ENCODE results near the gene SERPINE1. TPM values are rescaled to one million over a fixed set of nuclear protein-coding genes. Genes with fewer than 3 reads are reported as not detected.
A peak's percentile ranks its signal among the peaks of the same experiment; 100 is the strongest.

The SERPINE1 gene
- total RNA-seq, 1 donor, result 278 TPM

- Histone ChIP-seq H3K27ac (ENCODE audit: low read depth, low read length) (no peak overlapping the region), H3K27me3 (ENCODE audit: insufficient read depth, low read length) (peaks cover 67% of the 10 kb centered on the region), H3K36me3 (ENCODE audit: insufficient read depth, low read length) (no peaks in the 10 kb centered on the region), H3K4me3 (ENCODE audit: insufficient read depth, low read length) (no peak overlapping the region), H3K4me2 (ENCODE audit: insufficient read depth, low read length) (no peak overlapping the region), H3K4me1 (ENCODE audit: insufficient read depth, low read length) (no peaks in the 10 kb centered on the region), H3K9me3 (ENCODE audit: low read depth, low read length) (no peaks in the 10 kb centered on the region), H4K20me1 (ENCODE audit: insufficient read depth, low read length) (no peaks in the 10 kb centered on the region), H2AFZ (ENCODE audit: low read length) (no peak overlapping the region), H3K79me2 (ENCODE audit: insufficient read depth, low read length) (no peaks in the 10 kb centered on the region)
- TF ChIP-seq CTCF (IDR thresholded peaks at IDR 0.05; ENCODE audit: extremely low read depth, low read depth, low read length), result no peak
- DNase-seq (ENCODE audit: insufficient read length, low spot score, missing footprints), result peak; percentile 83
These were observed 52.2 kb downstream of the SERPINE1 start for GRCh38 chr7:101179117-101179516.

GRCh38 chr7:101179713-101180112, 52.8 kb downstream of the SERPINE1 start:
- no peak for DNase-seq (ENCODE audit: insufficient read length, low spot score, missing footprints)
- Histone ChIP-seq H2AFZ (ENCODE audit: low read length) (no peak overlapping the region), H3K36me3 (ENCODE audit: insufficient read depth, low read length) (no peaks in the 10 kb centered on the region), H3K4me2 (ENCODE audit: insufficient read depth, low read length) (no peak overlapping the region), H3K27me3 (ENCODE audit: insufficient read depth, low read length) (peaks cover 61% of the 10 kb centered on the region), H3K9me3 (ENCODE audit: low read depth, low read length) (no peaks in the 10 kb centered on the region), H3K4me1 (ENCODE audit: insufficient read depth, low read length) (no peaks in the 10 kb centered on the region), H4K20me1 (ENCODE audit: insufficient read depth, low read length) (no peaks in the 10 kb centered on the region), H3K4me3 (ENCODE audit: insufficient read depth, low read length) (no peak overlapping the region), H3K27ac (ENCODE audit: low read depth, low read length) (no peak overlapping the region), H3K79me2 (ENCODE audit: insufficient read depth, low read length) (no peaks in the 10 kb centered on the region)
- no peak for TF ChIP-seq CTCF (IDR thresholded peaks at IDR 0.05; ENCODE audit: extremely low read depth, low read depth, low read length)

GRCh38 chr7:101180130-101180755, 53.3 kb downstream of the SERPINE1 start, which contains the start of gene NAT16:
NAT16 (minus strand) TSS chr7:101180293; CDS start chr7:101174807, 5,486 bp downstream.
- Histone ChIP-seq H3K4me2 (ENCODE audit: insufficient read depth, low read length) (no peak within 1 kb of the TSS), H3K4me1 (ENCODE audit: insufficient read depth, low read length) (peaks cover 4% of the 10 kb centered on the region), H3K4me3 (ENCODE audit: insufficient read depth, low read length) (no peak within 1 kb of the TSS), H2AFZ (ENCODE audit: low read length) (no peak within 1 kb of the TSS), H3K36me3 (ENCODE audit: insufficient read depth, low read length) (no peaks in the 10 kb centered on the region), H3K27me3 (ENCODE audit: insufficient read depth, low read length) (peaks cover 56% of the 10 kb centered on the region), H3K9me3 (ENCODE audit: low read depth, low read length) (no peaks in the 10 kb centered on the region), H3K27ac (ENCODE audit: low read depth, low read length) (no peak within 1 kb of the TSS), H4K20me1 (ENCODE audit: insufficient read depth, low read length) (no peaks in the 10 kb centered on the region), H3K79me2 (ENCODE audit: insufficient read depth, low read length) (no peaks in the 10 kb centered on the region)
- TF ChIP-seq CTCF (IDR thresholded peaks at IDR 0.05; ENCODE audit: extremely low read depth, low read depth, low read length), result no peak
- DNase-seq (ENCODE audit: insufficient read length, low spot score, missing footprints), result peak; percentile 84

- DNase-seq (ENCODE audit: insufficient read length, low spot score, missing footprints), result peak; percentile 64
- Histone ChIP-seq H3K36me3 (ENCODE audit: insufficient read depth, low read length) (no peaks in the 10 kb centered on the region), H3K27ac (ENCODE audit: low read depth, low read length) (no peak overlapping the region)
These were observed 58.4 kb downstream of the SERPINE1 start for GRCh38 chr7:101185258-101185839.

More at GRCh38 chr7:101185258-101185839, 58.4 kb downstream of the SERPINE1 start:
- H3K4me3 ChIP-seq (ENCODE audit: insufficient read depth, low read length), result no peak overlapping the region
- H4K20me1 ChIP-seq (ENCODE audit: insufficient read depth, low read length), result no peaks in the 10 kb centered on the region
- TF ChIP-seq CTCF (IDR thresholded peaks at IDR 0.05; ENCODE audit: extremely low read depth, low read depth, low read length), result no peak
- no peak overlapping the region for H3K4me2 ChIP-seq (ENCODE audit: insufficient read depth, low read length)
- peaks cover 4% of the 10 kb centered on the region for H3K4me1 ChIP-seq (ENCODE audit: insufficient read depth, low read length)
- no peaks in the 10 kb centered on the region for H3K79me2 ChIP-seq (ENCODE audit: insufficient read depth, low read length)
- no peak overlapping the region for H2AFZ ChIP-seq (ENCODE audit: low read length)
- no peaks in the 10 kb centered on the region for H3K9me3 ChIP-seq (ENCODE audit: low read depth, low read length)
- H3K27me3 ChIP-seq (ENCODE audit: insufficient read depth, low read length), result peaks cover 8% of the 10 kb centered on the region
